ENCODE measurements around the gene ATXN7L2. TPM values are rescaled to one million over a fixed set of nuclear protein-coding genes. Genes with fewer than 3 reads are reported as not detected.
"Not testable (repeated sequence)": the region's sequence is repeated elsewhere in the genome, so short reads cannot be mapped to it uniquely, and the experiment has no call there.

The ATXN7L2 gene
- total RNA-seq, 1 donor from 2014 or later = 19.6 TPM

- no peak for DNase-seq (ENCODE audit: low spot score, unreplicated experiment)
- Mint-ChIP-seq H3K4me1 (ENCODE audit: low read depth) (peaks cover 3% of the 10 kb centered on the region), H3K4me3 (ENCODE audit: low read depth) (no peak overlapping the region), H3K27ac (no peak overlapping the region), H3K36me3 (ENCODE audit: insufficient read depth) (no peaks in the 10 kb centered on the region), H3K9me3 (ENCODE audit: low read depth) (no peaks in the 10 kb centered on the region), H3K27me3 (peaks cover 69% of the 10 kb centered on the region)
- TF ChIP-seq CTCF (IDR thresholded peaks at IDR 0.05; ENCODE audit: unreplicated experiment) = no peak
These were observed 13.5 kb upstream of the ATXN7L2 start for GRCh38 chr1:109470245-109470644.

GRCh38 chr1:109472779-109473178 lies 10.9 kb upstream of the ATXN7L2 start:
- no peak overlapping the region for H3K4me3 Mint-ChIP-seq (ENCODE audit: low read depth)
- no peaks in the 10 kb centered on the region for H3K36me3 Mint-ChIP-seq (ENCODE audit: insufficient read depth)
- no peak overlapping the region for H3K27ac Mint-ChIP-seq
- DNase-seq (ENCODE audit: low spot score, unreplicated experiment) = no peak
- H3K4me1 Mint-ChIP-seq (ENCODE audit: low read depth) = no peaks in the 10 kb centered on the region
- H3K9me3 Mint-ChIP-seq (ENCODE audit: low read depth) = no peaks in the 10 kb centered on the region
- peaks cover 63% of the 10 kb centered on the region for H3K27me3 Mint-ChIP-seq
- no peak for TF ChIP-seq CTCF (IDR thresholded peaks at IDR 0.05; ENCODE audit: unreplicated experiment)

GRCh38 chr1:109473284-109474057 lies 10.2 kb upstream of the ATXN7L2 start:
- H3K27me3 Mint-ChIP-seq = peaks cover 56% of the 10 kb centered on the region

GRCh38 chr1:109474697-109475096 lies 9.0 kb upstream of the ATXN7L2 start:
- no peaks in the 10 kb centered on the region for H3K4me1 Mint-ChIP-seq (ENCODE audit: low read depth)
- H3K27me3 Mint-ChIP-seq = peaks cover 59% of the 10 kb centered on the region
- H3K36me3 Mint-ChIP-seq (ENCODE audit: insufficient read depth) = no peaks in the 10 kb centered on the region
- no peak for DNase-seq (ENCODE audit: low spot score, unreplicated experiment)
- no peaks in the 10 kb centered on the region for H3K9me3 Mint-ChIP-seq (ENCODE audit: low read depth)
- no peak overlapping the region for H3K27ac Mint-ChIP-seq
- TF ChIP-seq CTCF (IDR thresholded peaks at IDR 0.05; ENCODE audit: unreplicated experiment) = no peak
- H3K4me3 Mint-ChIP-seq (ENCODE audit: low read depth) = no peak overlapping the region

More at GRCh38 chr1:109473284-109474057, 10.2 kb upstream of the ATXN7L2 start:
- not testable (repeated sequence) for H3K9me3 Mint-ChIP-seq (ENCODE audit: low read depth); H3K4me1 Mint-ChIP-seq (ENCODE audit: low read depth); DNase-seq (ENCODE audit: low spot score, unreplicated experiment); H3K4me3 Mint-ChIP-seq (ENCODE audit: low read depth); H3K36me3 Mint-ChIP-seq (ENCODE audit: insufficient read depth); H3K27ac Mint-ChIP-seq

GRCh38 chr1:109475261-109475660 lies 8.4 kb upstream of the ATXN7L2 start:
- H3K4me3 Mint-ChIP-seq (ENCODE audit: low read depth) = no peak overlapping the region
- no peaks in the 10 kb centered on the region for H3K36me3 Mint-ChIP-seq (ENCODE audit: insufficient read depth)
- H3K27ac Mint-ChIP-seq = no peak overlapping the region
- no peaks in the 10 kb centered on the region for H3K9me3 Mint-ChIP-seq (ENCODE audit: low read depth)
- H3K27me3 Mint-ChIP-seq = peaks cover 58% of the 10 kb centered on the region
- DNase-seq (ENCODE audit: low spot score, unreplicated experiment) = no peak
- no peaks in the 10 kb centered on the region for H3K4me1 Mint-ChIP-seq (ENCODE audit: low read depth)
- TF ChIP-seq CTCF (IDR thresholded peaks at IDR 0.05; ENCODE audit: unreplicated experiment) = no peak

DNA sequence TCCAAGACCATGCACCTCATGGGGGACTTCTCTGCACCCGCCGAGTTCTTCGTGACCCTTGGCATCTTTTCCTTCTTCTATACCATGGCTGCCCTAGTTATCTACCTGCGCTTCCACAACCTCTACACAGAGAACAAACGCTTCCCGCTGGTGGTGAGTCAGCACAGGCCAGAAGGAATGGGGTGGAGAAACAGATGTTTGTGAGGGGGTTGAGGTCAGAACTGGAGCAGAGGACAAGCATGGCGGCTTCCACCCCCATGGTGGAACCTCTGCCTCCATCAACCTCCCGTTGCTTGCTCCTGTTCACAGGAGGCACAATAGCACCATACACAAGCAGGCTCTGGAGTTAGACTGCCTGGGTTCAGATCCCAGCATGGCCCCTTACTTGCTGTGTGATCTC lies 6.9 kb upstream of the ATXN7L2 start:
- no peaks in the 10 kb centered on the region for H3K4me1 Mint-ChIP-seq (ENCODE audit: low read depth)
- H3K36me3 Mint-ChIP-seq (ENCODE audit: insufficient read depth) = no peaks in the 10 kb centered on the region
- H3K4me3 Mint-ChIP-seq (ENCODE audit: low read depth) = no peak overlapping the region
- no peak for TF ChIP-seq CTCF (IDR thresholded peaks at IDR 0.05; ENCODE audit: unreplicated experiment)
- DNase-seq (ENCODE audit: low spot score, unreplicated experiment) = no peak
- no peaks in the 10 kb centered on the region for H3K9me3 Mint-ChIP-seq (ENCODE audit: low read depth)
- H3K27me3 Mint-ChIP-seq = peaks cover 57% of the 10 kb centered on the region
- H3K27ac Mint-ChIP-seq = no peak overlapping the region
